H1 (cell line): ENCODE results near the gene POLR2C. TPM values are rescaled to one million over a fixed set of nuclear protein-coding genes. Genes with fewer than 3 reads are reported as not detected.
A peak's percentile ranks its signal among the peaks of the same experiment; 100 is the strongest.

Experiments used
- CTCF ChIA-PET: fragments of 300-600 bp; sonication (Branson Sonifier 250); formaldehyde crosslinking; loops from one replicate; lab custom pipeline; 2021; ENCODE audit not compliant: partially characterized antibody; lab: Charles Lee
- POLR2A ChIA-PET: fragments of 300-600 bp; sonication (Branson Sonifier 250); formaldehyde crosslinking; loops from one replicate; lab custom pipeline; 2021; ENCODE audit warnings: inconsistent platforms; ENCODE audit not compliant: partially characterized antibody; lab: Charles Lee
- DNase-seq, 2 experiments: peaks; one replicate each; pipeline versions ENCODE4 v3.0.0 to v3.0.0-alpha.2; 2010 to 2022; ENCODE audit warnings: low spot score in 2 of 2, low read depth in 1 of 2, mixed read lengths in 1 of 2
- FAIRE-seq: peaks from 2 replicates; lab custom pipeline; 2011; peaks lifted over from hg19 to GRCh38; lab: Jason Lieb, UNC
- H2AFZ ChIP-seq: 2 replicates; pipeline ENCODE4 v1.8.1; 2012; ENCODE audit warnings: low read length, inconsistent platforms
- H2AK5ac ChIP-seq: 2 replicates; pipeline ENCODE4 v1.6.1; 2013; ENCODE audit warnings: low read depth, low read length
- H2BK120ac ChIP-seq: replicated peaks from 2 replicates; pipeline ENCODE3; 2013; ENCODE audit warnings: low read depth, low read length, inconsistent platforms
- H2BK12ac ChIP-seq: 2 replicates; pipeline ENCODE4 v1.6.1; 2013; ENCODE audit warnings: low read depth, low read length
- H2BK15ac ChIP-seq: 2 replicates; pipeline ENCODE4 v1.6.1; 2013; ENCODE audit warnings: low read length
- H2BK20ac ChIP-seq: 2 replicates; pipeline ENCODE4 v1.6.1; 2013; ENCODE audit warnings: low read length
- H2BK5ac ChIP-seq: 2 replicates; pipeline ENCODE4 v1.6.1; 2013; ENCODE audit warnings: low read depth, low read length
- H3K14ac ChIP-seq: 2 replicates; pipeline ENCODE4 v1.6.1; 2013; ENCODE audit warnings: inconsistent platforms; ENCODE audit not compliant: insufficient read length
- H3K18ac ChIP-seq: 2 replicates; pipeline ENCODE4 v1.6.1; 2013; ENCODE audit warnings: low read length; ENCODE audit errors: extremely low read depth
- H3K23ac ChIP-seq: 2 replicates; pipeline ENCODE4 v1.6.1; 2013; ENCODE audit warnings: inconsistent platforms; ENCODE audit not compliant: insufficient read length
- H3K23me2 ChIP-seq: 2 replicates; pipeline ENCODE4 v1.6.1; 2013; ENCODE audit warnings: low read depth, low read length
- H3K27ac ChIP-seq: 2 replicates; pipeline ENCODE4 v1.6.1; 2011; ENCODE audit warnings: low read depth, low read length, inconsistent platforms
- H3K27me3 ChIP-seq, 4 experiments: replicated peaks in 1 of 4; 1 replicate in 1 of 4; 2 replicates in 3 of 4; pipeline versions ENCODE4 v1.6.1 to v1.8.1; 2011 to 2013; ENCODE audit warnings: low read length in 3 of 4, mild to moderate bottlenecking in 3 of 4, inconsistent platforms in 2 of 4, mixed read lengths in 2 of 4, moderate library complexity in 1 of 4; ENCODE audit not compliant: control insufficient read depth in 3 of 4, insufficient read depth in 3 of 4; ENCODE audit errors: extremely low read depth in 1 of 4
- H3K36me3 ChIP-seq, 4 experiments: 2 replicates each; pipeline versions ENCODE4 v1.6.1 to v1.8.1; 2011 to 2013; ENCODE audit warnings: mild to moderate bottlenecking in 4 of 4, low read length in 3 of 4, moderate library complexity in 2 of 4, control low read depth in 1 of 4, inconsistent platforms in 1 of 4; ENCODE audit not compliant: insufficient read depth in 4 of 4, control insufficient read depth in 2 of 4
- H3K4ac ChIP-seq: replicated peaks from 2 replicates; pipeline ENCODE3; 2013; ENCODE audit warnings: low read length, low read depth, mixed read lengths, inconsistent platforms; ENCODE audit not compliant: insufficient read length
- H3K4me1 ChIP-seq, 4 experiments: replicated peaks in 1 of 4; 1 replicate in 1 of 4; 2 replicates in 3 of 4; pipeline versions ENCODE4 v1.6.1 to v1.8.1; 2011 to 2013; ENCODE audit warnings: low read length in 3 of 4, inconsistent platforms in 2 of 4, mixed read lengths in 1 of 4; ENCODE audit not compliant: insufficient read depth in 4 of 4, control insufficient read depth in 3 of 4
- H3K4me2 ChIP-seq, 2 experiments: 2 replicates each; pipeline versions ENCODE4 v1.6.1 to v1.8.1; 2011 to 2013; ENCODE audit warnings: low read depth in 2 of 2, low read length in 2 of 2, control low read depth in 1 of 2, inconsistent platforms in 1 of 2, mild to moderate bottlenecking in 1 of 2; ENCODE audit not compliant: insufficient read depth in 1 of 2
- H3K4me3 ChIP-seq, 4 experiments: fragments of 200-600, 300-600 bp in 1 of 4; sonication (generic), shearing (Covaris generic), sonication (Bioruptor Twin) in 1 of 4; 2 replicates each; pipeline versions ENCODE4 v1.5.1 to v1.8.1; 2011 to 2016; ENCODE audit warnings: low read length in 4 of 4, low read depth in 3 of 4, control low read depth in 2 of 4, inconsistent platforms in 2 of 4, mild to moderate bottlenecking in 2 of 4, mixed read lengths in 1 of 4, moderate library complexity in 1 of 4; ENCODE audit not compliant: insufficient read depth in 2 of 4; ENCODE audit errors: extremely low read depth in 1 of 4
- H3K56ac ChIP-seq: replicated peaks from 2 replicates; pipeline ENCODE3; 2013; ENCODE audit warnings: low read depth, mild to moderate bottlenecking, mixed read lengths, low read length, inconsistent platforms; ENCODE audit not compliant: insufficient read length
- H3K79me1 ChIP-seq: 2 replicates; pipeline ENCODE4 v1.6.1; 2013; ENCODE audit warnings: low read depth, low read length, control low read depth
- H3K79me2 ChIP-seq, 2 experiments: 2 replicates each; pipeline versions ENCODE4 v1.6.1 to v1.8.1; 2012 to 2013; ENCODE audit warnings: low read length in 2 of 2, mild to moderate bottlenecking in 2 of 2, inconsistent platforms in 1 of 2; ENCODE audit not compliant: insufficient read depth in 2 of 2, control insufficient read depth in 1 of 2
- H3K9ac ChIP-seq, 4 experiments: replicated peaks in 1 of 4; 1 replicate in 1 of 4; 2 replicates in 3 of 4; pipeline versions ENCODE4 v1.6.1 to v1.8.1; 2011 to 2013; ENCODE audit warnings: low read depth in 3 of 4, low read length in 3 of 4, control low read depth in 2 of 4, mild to moderate bottlenecking in 2 of 4, moderate library complexity in 2 of 4, inconsistent platforms in 1 of 4; ENCODE audit errors: extremely low read depth in 1 of 4
- H3K9me3 ChIP-seq, 2 experiments: 2 replicates each; pipeline versions ENCODE4 v1.6.1 to v1.8.1; 2012 to 2013; ENCODE audit warnings: mild to moderate bottlenecking in 2 of 2, moderate library complexity in 2 of 2, control low read depth in 1 of 2, inconsistent platforms in 1 of 2, low read depth in 1 of 2, low read length in 1 of 2, mixed read lengths in 1 of 2; ENCODE audit not compliant: insufficient read depth in 2 of 2
- H4K20me1 ChIP-seq, 2 experiments: replicated peaks in 1 of 2; 2 replicates each; pipeline versions ENCODE3 to v1.8.1; 2011 to 2013; ENCODE audit warnings: inconsistent platforms in 2 of 2, low read length in 2 of 2, mild to moderate bottlenecking in 1 of 2; ENCODE audit not compliant: insufficient read depth in 2 of 2, control insufficient read depth in 1 of 2
- H4K5ac ChIP-seq: 2 replicates; pipeline ENCODE4 v1.6.1; 2013; ENCODE audit warnings: low read length, low read depth, mixed read lengths, inconsistent platforms; ENCODE audit not compliant: insufficient read length
- H4K8ac ChIP-seq: 2 replicates; pipeline ENCODE4 v1.8.0; 2013; ENCODE audit warnings: mild to moderate bottlenecking, moderate library complexity, low read length, inconsistent platforms; ENCODE audit not compliant: insufficient read depth; ENCODE audit errors: extremely low read depth
- H4K91ac ChIP-seq: replicated peaks from 2 replicates; pipeline ENCODE3; 2013; ENCODE audit warnings: low read length, mixed read lengths, inconsistent platforms; ENCODE audit not compliant: insufficient read length
- CBX8 ChIP-seq: fragments of 300-800, 300-1000 bp; sonication (generic); IDR thresholded peaks from 2 replicates; pipeline ENCODE4 v1.7.1; 2016; ENCODE audit warnings: low read depth, low read length, borderline replicate concordance
- CHD2 ChIP-seq: IDR thresholded peaks from 2 replicates; pipeline ENCODE4 v1.6.1; 2012; ENCODE audit warnings: low read length, improper control_type of control experiment
- EGR1 ChIP-seq: IDR thresholded peaks from 2 replicates; pipeline ENCODE4 v1.6.1; 2011; ENCODE audit warnings: low read depth, low read length, borderline replicate concordance
- HDAC6 ChIP-seq: IDR thresholded peaks from one replicate; pipeline ENCODE4 v1.7.1; 2012; ENCODE audit warnings: low read depth, mild to moderate bottlenecking, inconsistent platforms, low read length, moderate library complexity
- JUND ChIP-seq: IDR thresholded peaks from 2 replicates; pipeline ENCODE4 v1.6.1; 2011; ENCODE audit warnings: mild to moderate bottlenecking, improper control_type of control experiment, low read length
- KDM4A ChIP-seq: IDR thresholded peaks from one replicate; pipeline ENCODE4 v1.7.1; 2012; ENCODE audit warnings: low read depth, mild to moderate bottlenecking, moderate library complexity, low read length, inconsistent platforms; ENCODE audit not compliant: severe bottlenecking
- PHF8 ChIP-seq: fragments of 200-600 bp; sonication (generic); conservative IDR thresholded peaks from 2 replicates; pipeline ENCODE4 v1.7.1; 2012; ENCODE audit warnings: low read depth, mild to moderate bottlenecking, inconsistent platforms, low read length, moderate library complexity
- POLR2AphosphoS5 ChIP-seq: IDR thresholded peaks from 2 replicates; pipeline ENCODE4 v1.6.1; 2011; ENCODE audit warnings: low read depth, low read length
- POU5F1 ChIP-seq: IDR thresholded peaks from 2 replicates; pipeline ENCODE4 v1.6.1; 2011; ENCODE audit warnings: low read depth, mild to moderate bottlenecking, low read length, moderate library complexity
- RNF2 ChIP-seq: fragments of 200-900, 300-1000 bp; sonication (generic); IDR thresholded peaks from 2 replicates; pipeline ENCODE4 v1.7.1; 2016; ENCODE audit warnings: borderline replicate concordance, low read depth, mild to moderate bottlenecking, antibody characterized with exemption, low read length; ENCODE audit not compliant: poor library complexity, severe bottlenecking; ENCODE audit errors: missing control alignments
- SRF ChIP-seq: IDR thresholded peaks from 2 replicates; pipeline ENCODE4 v1.6.1; 2011; ENCODE audit warnings: mild to moderate bottlenecking, low read depth, low read length, moderate library complexity
- TEAD4 ChIP-seq: IDR thresholded peaks from 2 replicates; pipeline ENCODE4 v1.6.1; 2012; ENCODE audit warnings: low read depth, low read length, inconsistent platforms, mixed read lengths
- YY1 ChIP-seq: IDR thresholded peaks from 2 replicates; pipeline ENCODE4 v1.6.1; 2011; ENCODE audit warnings: low read depth, mild to moderate bottlenecking, low read length
- WGBS, 2 experiments: shearing (Covaris generic) in 1 of 2; methylation state at CpG; one replicate each; pipeline versions ENCODE4 v1.1.6 to v1.1.7; 2013 to 2015; ENCODE audit warnings: low lambda C conversion rate in 2 of 2, mixed read lengths in 2 of 2, inconsistent platforms in 1 of 2, low coverage in 1 of 2, missing lambda C conversion rate in 1 of 2; ENCODE audit not compliant: insufficient replicate concordance in 2 of 2, insufficient coverage in 1 of 2, insufficient read length in 1 of 2; ENCODE audit errors: extremely low coverage in 1 of 2, missing lambda C conversion rate in 1 of 2; 5-methylcytosine and 5-hydroxymethylcytosine counted together
- polyA plus RNA-seq, 7 experiments: library from polyadenylated mRNA; depleted of rRNA in 3 of 7; stranded (reverse) in 5 of 7; unstranded in 2 of 7; fragments of >200 nt in 5 of 7; fragments of 200-250 nt in 2 of 7; gene quantifications; 1 replicate in 5 of 7; 2 replicates in 1 of 7; 4 replicates in 1 of 7; pipeline versions ENCODE4 v1.2.1 to v1.2.3, GENCODE V29; 2011 to 2013; ENCODE audit warnings: missing spikeins in 2 of 7, mixed read lengths in 2 of 7
- total RNA-seq: library from RNA; stranded (reverse); fragmentation: NEBNext Ultra II Directional; extraction: Animal tissue kit (Norgen Biotek cat#: 25700); gene quantifications from 2 replicates; pipeline ENCODE4 v1.2.1, GENCODE V29; 2021

The POLR2C gene
- total and polyA plus RNA-seq, 2 of the 8 experiments (the other 6 are each of a cell fraction or from before 2014, with no cell fraction given), result 72.5 to 132 TPM

DNA sequence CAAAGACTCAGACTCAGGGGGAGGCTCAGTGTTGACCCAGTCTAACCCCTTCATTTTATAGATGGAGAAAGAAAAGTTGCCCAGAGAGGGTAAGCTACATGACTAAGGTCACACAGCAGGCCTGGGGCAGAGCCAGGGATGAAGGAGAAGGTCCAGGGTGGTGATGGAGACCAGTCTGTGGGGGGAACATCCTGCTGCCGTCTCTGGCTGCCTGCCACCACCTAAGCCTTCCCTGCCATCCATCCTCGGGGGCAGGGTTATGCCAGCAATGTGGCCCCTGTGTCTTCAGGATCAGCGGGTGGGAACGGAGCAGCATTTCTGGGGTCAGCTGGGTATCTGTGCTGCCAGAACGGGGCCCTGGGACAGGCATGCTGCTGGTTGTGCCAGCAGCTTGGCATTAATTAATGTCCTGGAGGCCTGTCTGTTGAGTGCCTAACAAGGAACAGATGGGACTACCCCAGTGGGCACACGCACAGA is 18.3 kb downstream of the POLR2C start:
- ChIA-PET POLR2A (interaction anchor here (1.0 to 10.3 kb wide), 6 partner anchors 8 to 48 kb away, joined by 3 to 67 read pairs (median 4); partner anchors contain the start of gene POLR2C), CTCF (interaction anchor here (1.2 to 15.0 kb wide), 6 partner anchors 9 to 95 kb away, joined by 3 to 210 read pairs (median 10); partner anchors contain the start of gene POLR2C)
- H3K14ac ChIP-seq, result no peak overlapping the region
- H3K4ac ChIP-seq, result no peak overlapping the region
- no peak overlapping the region for H3K27ac ChIP-seq
- peak overlapping the region; percentile 54 for H4K91ac ChIP-seq
- H3K23ac ChIP-seq, result no peak overlapping the region
- peaks cover 11% of the 10 kb centered on the region; the same call in 1 of the 2 replicates for H3K23me2 ChIP-seq
- H3K56ac ChIP-seq, result no peak overlapping the region
- H2BK20ac ChIP-seq, result 0 out of 2 replicates have a peak overlapping the region, but pooled peaks have one; percentile 32
- no peak overlapping the region for H3K9ac ChIP-seq
- no peak overlapping the region; the same call in 1 of the 2 replicates for H3K18ac ChIP-seq
- H3K9me3 ChIP-seq, result no peaks in the 10 kb centered on the region
- H3K4me1 ChIP-seq, result peaks cover 5 to 43% (median 33%) of the 10 kb centered on the region in 4 experiments
- H4K5ac ChIP-seq, result no peak overlapping the region
- no peak overlapping the region for H2BK15ac ChIP-seq
- peak overlapping the region; percentile 50; the same call in 1 of the 2 replicates for H2BK12ac ChIP-seq
- no peak overlapping the region for H3K4me3 ChIP-seq
- 84% methylated on average over 6 of the region's 6 CpGs; no CpG with 5 or more reads in 1 of the 2 experiments for WGBS, 2 experiments
- H3K27me3 ChIP-seq, result peaks cover 0 to 12% (median 4%) of the 10 kb centered on the region in 4 experiments; a peak in 4 of 7 replicates
- H2BK120ac ChIP-seq, result no peak overlapping the region
- no peaks in the 10 kb centered on the region for H3K36me3 ChIP-seq
- FAIRE-seq (no peak), DNase-seq (no peak)
- H2AFZ ChIP-seq, result no peak overlapping the region
- peaks cover 1 to 2% of the 10 kb centered on the region in 2 experiments for H4K20me1 ChIP-seq
- H4K8ac ChIP-seq, result no peak overlapping the region
- peak overlapping the region; percentile 53; the same call in 1 of the 2 replicates for H2AK5ac ChIP-seq
- 0 out of 2 replicates have a peak, but pooled peaks cover 3% of the 10 kb centered on the region for H3K79me1 ChIP-seq
- H3K4me2 ChIP-seq, result no peak overlapping the region
- no peaks in the 10 kb centered on the region for H3K79me2 ChIP-seq
- H2BK5ac ChIP-seq, result 0 out of 2 replicates have a peak overlapping the region, but pooled peaks have one; percentile 66
- TF ChIP-seq KDM4A (no peak), EGR1 (no peak), RNF2 (no peak), SRF (no peak), HDAC6 (no peak), POU5F1 (no peak), CHD2 (no peak), JUND (no peak), POLR2AphosphoS5 (no peak), YY1 (no peak), CBX8 (no peak), TEAD4 (no peak), PHF8 (no peak)
